ENCODE results near the gene HGS.
A peak's percentile ranks its signal among the peaks of the same experiment; 100 is the strongest.

HGS gene

GRCh38 chr17:81722184-81723120 is 38.6 kb downstream of the HGS start:
- no peak overlapping the region for H3K4me3 ChIP-seq (ENCODE audit: control insufficient read depth, low read depth, low read length)
- DNase-seq (ENCODE audit: low read depth), result no peak
- no peak for TF ChIP-seq CTCF (IDR thresholded peaks at IDR 0.05; ENCODE audit: control insufficient read depth, insufficient read depth, low read depth, low read length, missing control alignments)

DNA sequence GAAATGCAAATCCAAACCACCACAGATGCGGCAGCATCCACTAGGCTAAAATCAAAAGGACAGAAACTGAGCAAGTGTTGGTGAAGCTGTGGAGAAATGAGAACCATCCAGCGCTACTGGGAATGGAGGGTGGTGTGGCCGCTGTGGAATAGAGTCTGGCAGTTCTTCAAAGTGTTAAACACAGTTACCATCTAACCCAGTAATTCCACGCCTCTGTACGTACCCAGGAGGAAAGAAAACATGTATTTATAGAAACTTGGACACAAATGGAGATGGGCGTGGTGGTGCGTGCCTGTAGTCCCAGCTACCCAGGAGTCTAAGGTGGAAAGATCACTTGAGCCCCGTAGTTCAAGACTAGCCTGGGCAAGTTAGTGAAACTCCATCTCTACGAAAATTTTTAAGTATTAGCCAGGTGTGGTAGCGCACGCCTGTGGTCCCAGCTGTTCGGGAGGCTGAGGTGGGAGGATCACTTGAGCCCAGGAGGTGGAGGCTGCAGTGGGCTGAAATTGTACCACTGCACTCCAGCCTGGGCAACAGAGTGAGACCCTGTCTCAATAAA is 39.9 kb downstream of the HGS start:
- no peak for TF ChIP-seq CTCF (IDR thresholded peaks at IDR 0.05; ENCODE audit: control insufficient read depth, insufficient read depth, low read depth, low read length, missing control alignments)
- H3K4me3 ChIP-seq (ENCODE audit: control insufficient read depth, low read depth, low read length), result no peak overlapping the region
- DNase-seq (ENCODE audit: low read depth), result no peak

- no peak for TF ChIP-seq CTCF (IDR thresholded peaks at IDR 0.05; ENCODE audit: control insufficient read depth, insufficient read depth, low read depth, low read length, missing control alignments)
- no peak for DNase-seq (ENCODE audit: low read depth)
- H3K4me3 ChIP-seq (ENCODE audit: control insufficient read depth, low read depth, low read length), result no peak overlapping the region
Measured at GRCh38 chr17:81725439-81725838, 41.6 kb downstream of the HGS start.

DNA sequence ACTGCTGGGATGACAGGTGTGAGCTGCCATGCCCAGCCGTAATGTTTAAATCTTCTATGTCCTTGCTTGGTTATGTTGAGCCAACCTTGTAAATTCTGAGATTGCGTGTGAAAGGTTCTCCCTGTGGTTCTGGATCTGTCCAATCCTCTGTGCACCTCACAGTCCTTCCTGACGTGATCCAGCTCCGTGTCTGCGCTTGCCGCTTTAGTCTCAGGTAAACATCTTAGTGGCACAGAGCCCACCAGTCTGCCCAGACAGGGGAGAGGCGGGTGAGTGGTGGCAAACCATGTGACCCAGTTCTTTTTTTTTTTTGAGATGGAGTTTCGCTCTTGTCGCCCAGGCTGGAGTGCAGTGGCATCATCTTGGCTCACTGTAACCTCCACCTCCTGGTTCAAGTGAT is 42.2 kb downstream of the HGS start:
- TF ChIP-seq CTCF (IDR thresholded peaks at IDR 0.05; ENCODE audit: control insufficient read depth, insufficient read depth, low read depth, low read length, missing control alignments), result no peak
- no peak overlapping the region for H3K4me3 ChIP-seq (ENCODE audit: control insufficient read depth, low read depth, low read length)
- DNase-seq (ENCODE audit: low read depth), result no peak

- DNase-seq (ENCODE audit: low read depth), result no peak
- no peak for TF ChIP-seq CTCF (IDR thresholded peaks at IDR 0.05; ENCODE audit: control insufficient read depth, insufficient read depth, low read depth, low read length, missing control alignments)
- H3K4me3 ChIP-seq (ENCODE audit: control insufficient read depth, low read depth, low read length), result no peak overlapping the region
Measured at GRCh38 chr17:81727324-81728031, 43.7 kb downstream of the HGS start.

DNA sequence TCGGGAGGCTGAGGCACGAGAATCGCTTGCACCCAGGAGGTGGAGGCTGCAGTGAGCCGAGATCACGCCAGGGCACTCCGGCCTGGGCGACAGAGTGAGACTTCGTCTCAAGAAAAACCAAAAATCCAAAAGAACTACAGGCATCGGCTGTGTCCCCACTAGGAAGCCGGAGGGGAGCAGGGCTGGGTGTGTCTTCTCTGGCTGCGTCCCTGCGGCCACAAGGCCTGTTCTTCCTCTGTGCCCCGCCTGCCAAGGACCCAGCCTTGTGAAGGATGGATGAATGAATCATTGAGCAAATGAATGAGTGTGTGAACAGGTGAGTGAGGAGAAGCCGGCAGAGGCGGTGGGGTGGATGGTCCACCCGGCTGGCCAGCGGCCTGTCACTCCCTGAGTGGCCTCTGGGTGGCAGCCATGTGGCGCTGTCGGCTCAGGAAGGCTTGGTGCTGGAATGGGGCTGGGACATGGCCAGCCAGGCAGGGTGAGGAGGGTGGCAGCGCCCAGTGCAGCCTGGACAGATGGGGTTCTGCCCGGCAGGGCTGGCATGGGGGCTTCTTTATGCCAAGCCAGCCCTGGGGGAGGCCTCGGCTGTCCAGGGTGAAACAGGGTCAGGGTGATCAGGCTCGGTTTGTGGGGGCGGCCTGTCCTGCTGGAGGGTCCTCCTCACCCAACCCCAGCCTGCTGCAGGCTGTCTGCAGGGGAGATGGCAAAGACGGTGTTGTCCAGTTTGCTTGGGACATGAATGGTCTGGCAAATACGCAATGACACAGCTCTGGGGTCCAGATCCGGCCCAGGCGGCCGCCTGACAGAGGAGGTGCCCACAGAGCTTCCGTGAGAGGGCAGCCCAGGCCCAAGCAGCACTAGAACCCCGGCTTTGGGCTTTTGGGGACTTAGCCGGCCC is 49.9 kb downstream of the HGS start:
- no peak for DNase-seq (ENCODE audit: low read depth)
- H3K4me3 ChIP-seq (ENCODE audit: control insufficient read depth, low read depth, low read length), result no peak overlapping the region
- peak; percentile 94 for TF ChIP-seq CTCF (IDR thresholded peaks at IDR 0.05; ENCODE audit: control insufficient read depth, insufficient read depth, low read depth, low read length, missing control alignments)
